NCI-H1930 (cell line): ENCODE data around the gene TESK2.

Experiments used
- DNase-seq, 2 experiments: peaks; one replicate each; lab custom pipeline; 2025; lab: John Stamatoyannopoulos, UW

The TESK2 gene

DNA sequence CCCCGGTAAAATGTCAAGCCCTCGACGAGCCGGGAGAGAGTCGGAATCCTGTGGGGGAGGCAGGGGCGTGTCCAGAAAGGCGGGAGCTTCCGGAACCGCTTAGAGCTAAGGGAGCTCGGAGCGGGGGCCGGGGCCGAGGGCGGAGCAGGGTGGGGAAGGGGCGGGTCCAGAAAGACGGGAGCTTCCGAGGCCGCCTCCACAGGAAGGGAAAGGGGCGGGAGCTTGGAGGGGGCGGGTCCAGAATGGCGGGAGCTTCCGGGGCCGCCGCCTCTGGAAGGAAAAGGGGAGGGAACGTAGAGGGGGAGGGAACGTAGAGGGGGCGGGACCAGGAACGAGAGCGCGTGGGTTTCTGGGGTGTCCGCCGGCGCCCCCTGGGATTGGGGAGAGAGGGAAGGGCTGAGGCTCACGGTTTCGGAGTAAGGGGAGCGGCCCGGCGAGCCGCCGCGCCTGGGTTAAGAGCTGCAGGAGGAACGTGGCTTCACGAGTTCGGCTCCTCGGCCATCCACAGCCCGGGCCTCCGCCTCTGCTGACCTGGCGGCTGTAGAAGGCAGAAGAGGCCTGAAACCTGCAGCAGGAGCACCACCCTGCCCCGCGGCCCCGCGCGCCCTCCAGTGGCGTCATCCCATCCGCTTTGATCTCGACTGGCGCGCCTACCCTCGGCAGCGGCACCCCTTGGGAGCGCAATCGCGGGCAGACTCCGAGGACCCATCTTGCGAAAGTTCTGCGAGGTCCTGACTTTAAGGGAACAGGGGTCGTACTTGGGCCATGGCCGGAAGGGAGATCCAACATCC lies 187.2 kb downstream of the TESK2 start:
- DNase-seq: peak; percentile 95

DNA sequence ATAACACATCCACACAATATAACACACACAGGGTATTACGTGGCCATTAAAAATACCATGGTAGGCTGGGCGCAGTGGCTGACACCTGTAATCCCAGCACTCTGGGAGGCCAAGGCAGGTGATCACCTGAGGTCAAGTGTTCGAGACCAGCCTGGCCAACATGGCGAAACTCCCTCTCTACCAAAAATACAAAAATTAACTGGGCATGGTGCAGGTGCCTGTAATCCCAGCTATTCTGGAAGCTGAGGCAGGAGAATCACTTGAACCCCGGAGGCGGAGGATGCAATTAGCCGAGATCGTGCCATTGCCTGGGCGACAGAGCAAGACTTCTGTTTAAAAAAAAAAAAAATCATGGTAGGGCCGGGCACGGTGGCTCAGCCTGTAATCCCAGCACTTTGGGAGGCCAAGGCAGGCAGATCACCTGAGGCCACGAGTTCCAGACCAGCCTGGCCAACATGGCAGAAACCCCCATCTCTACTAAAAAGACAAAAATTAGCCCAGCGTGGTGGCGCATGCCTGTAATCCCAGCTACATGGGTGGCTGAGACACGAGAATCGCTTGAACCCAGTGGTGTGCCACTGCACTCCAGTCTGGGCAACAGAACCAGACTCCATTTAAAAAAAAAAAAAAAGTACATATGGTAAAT lies 188.3 kb downstream of the TESK2 start:
- no peak for DNase-seq

DNA sequence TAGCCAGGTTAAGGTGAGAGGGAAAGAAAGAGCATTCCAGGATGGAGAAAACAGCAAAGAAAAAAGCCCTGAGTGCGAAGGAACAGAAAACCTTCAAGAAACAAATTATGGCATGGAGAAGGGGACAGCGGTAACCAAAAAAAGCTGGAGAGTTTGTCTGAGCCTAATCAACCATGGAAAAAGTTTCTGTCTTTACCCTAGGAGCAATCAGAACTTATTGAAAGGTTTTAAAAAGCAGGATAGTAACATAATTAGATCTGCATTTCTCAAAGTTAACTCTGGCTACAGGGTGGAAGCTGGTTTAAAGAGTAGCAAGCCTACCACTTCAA lies 190.3 kb downstream of the TESK2 start:
- DNase-seq: no peak

DNA sequence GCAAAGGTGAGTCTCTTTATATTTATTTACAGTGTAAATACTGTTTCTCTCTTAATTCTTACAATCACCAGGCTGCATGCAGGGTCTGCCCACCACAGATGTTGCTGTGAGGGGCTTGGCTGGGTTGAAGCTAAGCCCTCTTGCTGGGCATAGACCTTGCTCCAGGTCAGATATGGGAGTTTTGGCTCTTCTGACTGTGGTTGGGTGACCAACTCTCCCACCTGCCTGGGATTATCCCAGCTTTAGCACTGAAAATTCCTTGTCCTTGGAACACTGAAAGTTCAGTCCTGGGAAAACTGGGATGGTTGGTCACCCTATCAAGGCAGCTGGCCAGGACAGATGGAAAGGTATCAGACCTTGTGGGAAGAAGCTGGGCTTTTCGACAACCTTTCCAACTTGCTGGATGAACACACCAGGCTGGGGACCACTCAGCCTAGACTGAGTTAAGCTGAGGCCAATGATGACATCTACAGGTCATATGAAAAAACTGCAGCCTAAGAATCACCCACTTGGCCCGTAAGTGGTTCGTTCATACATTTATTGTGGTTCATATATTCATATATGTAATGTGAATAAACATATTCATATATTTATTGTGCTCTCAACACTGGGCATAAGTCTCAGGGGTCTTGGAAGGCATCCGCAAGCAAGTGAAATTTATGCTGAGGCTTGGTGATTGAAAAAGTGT lies 190.8 kb downstream of the TESK2 start:
- DNase-seq: peak; percentile 33 to 52

DNA sequence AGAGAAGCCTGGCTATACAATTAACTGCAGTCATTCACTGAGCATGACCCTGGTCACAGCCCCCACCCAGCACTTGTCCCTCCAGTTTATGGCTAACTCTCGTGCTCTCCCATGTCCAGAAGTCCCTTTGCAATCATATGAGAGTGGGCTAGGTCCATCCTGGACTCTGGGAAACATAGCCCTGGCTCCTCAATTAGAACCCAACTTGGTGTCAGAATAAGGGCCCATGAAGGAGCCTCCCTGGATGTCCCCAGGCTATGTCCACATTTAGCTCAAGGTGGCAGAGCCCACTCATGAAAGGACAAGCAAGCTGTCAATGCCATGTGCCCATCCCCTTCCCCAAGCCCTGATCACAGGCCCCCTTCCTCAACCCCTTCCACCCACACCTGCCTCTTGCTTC lies 191.7 kb downstream of the TESK2 start:
- DNase-seq: no peak

DNA sequence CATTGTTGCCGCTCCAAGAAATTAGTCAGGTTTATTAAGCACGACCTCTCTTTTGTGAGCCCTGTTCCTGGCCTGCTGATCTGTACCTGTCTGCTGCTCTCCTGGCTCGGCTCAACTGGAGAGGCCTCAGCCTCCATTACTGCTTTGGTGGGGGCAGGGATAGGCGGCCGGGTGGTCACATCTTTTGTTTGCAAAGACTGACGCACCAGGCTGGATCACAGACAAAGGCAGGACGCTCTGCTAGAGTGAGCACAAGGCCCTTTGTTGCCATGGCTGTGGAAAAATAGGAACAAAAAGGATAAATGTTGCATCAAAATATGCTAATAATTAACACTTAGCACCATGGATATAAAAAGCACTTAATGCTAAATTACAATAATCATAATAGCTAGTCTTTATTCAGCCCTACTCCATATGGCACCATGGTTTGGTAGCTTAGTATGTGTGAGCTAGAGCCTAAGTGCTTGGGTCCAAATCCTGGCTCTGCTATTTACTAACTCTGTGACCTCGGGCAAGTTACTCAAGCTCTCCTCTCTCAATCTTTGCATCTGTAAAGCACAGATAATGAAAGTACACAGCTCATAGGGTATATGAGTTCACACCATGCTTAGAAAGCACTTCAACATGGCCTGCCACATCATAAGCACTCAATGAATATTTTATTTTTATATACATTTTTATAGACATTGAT lies 193.2 kb downstream of the TESK2 start:
- DNase-seq: no peak
